GM18951 (cell line): Measurements from ENCODE around the gene C12orf43.

Experiments
- POLR2A ChIP-seq: IDR thresholded peaks from 4 replicates; pipeline ENCODE4 v1.6.1; 2011; ENCODE audit warnings: mild to moderate bottlenecking; ENCODE audit not compliant: insufficient read length, insufficient read depth; ENCODE audit errors: extremely low read depth
- in situ Hi-C: fragments of 300-500 bp; cut with MboI; formaldehyde crosslinking; loops from one replicate; pipeline ENCODE4 v1.12.0; 2022; ENCODE audit warnings: low sequenced_read_pairs, mixed read lengths, inconsistent platforms; ENCODE audit not compliant: unreplicated experiment

Gene C12orf43

GRCh38 chr12:120999191-121000120 is 16.8 kb downstream of the C12orf43 start:
- in situ Hi-C loops = no loop called here
- no peak for TF ChIP-seq POLR2A

- TF ChIP-seq POLR2A = no peak
- in situ Hi-C loops = no loop called here
These were observed 17.9 kb downstream of the C12orf43 start for GRCh38 chr12:120998435-120998834.

- TF ChIP-seq POLR2A = no peak
- in situ Hi-C loops = no loop called here
These were observed 18.8 kb downstream of the C12orf43 start for GRCh38 chr12:120997448-120997847.

DNA sequence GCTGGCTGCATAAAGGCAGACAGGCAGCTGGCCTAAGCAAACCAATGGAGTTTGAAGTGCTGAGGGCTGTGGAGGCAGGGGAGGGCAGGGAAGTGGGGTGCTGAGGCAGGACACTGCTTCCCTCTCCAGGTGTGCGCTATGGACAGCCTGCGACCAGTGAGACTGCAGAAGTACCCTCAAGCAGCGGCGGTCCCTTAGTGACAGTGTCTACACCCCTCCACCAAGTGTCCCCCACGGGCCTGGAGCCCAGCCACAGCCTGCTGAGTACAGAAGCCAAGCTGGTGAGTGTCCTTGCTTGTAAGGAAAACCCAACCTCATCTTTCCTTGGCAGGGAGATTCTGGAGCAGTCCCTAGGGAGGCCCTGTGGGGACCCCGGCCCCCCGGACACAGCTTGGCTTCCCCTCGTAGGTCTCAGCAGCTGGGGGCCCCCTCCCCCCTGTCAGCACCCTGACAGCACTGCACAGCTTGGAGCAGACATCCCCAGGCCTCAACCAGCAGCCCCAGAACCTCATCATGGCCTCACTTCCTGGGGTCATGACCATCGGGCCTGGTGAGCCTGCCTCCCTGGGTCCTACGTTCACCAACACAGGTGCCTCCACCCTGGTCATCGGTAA is 20.0 kb downstream of the C12orf43 start:
- no peak for TF ChIP-seq POLR2A
- in situ Hi-C loops = no loop called here

DNA sequence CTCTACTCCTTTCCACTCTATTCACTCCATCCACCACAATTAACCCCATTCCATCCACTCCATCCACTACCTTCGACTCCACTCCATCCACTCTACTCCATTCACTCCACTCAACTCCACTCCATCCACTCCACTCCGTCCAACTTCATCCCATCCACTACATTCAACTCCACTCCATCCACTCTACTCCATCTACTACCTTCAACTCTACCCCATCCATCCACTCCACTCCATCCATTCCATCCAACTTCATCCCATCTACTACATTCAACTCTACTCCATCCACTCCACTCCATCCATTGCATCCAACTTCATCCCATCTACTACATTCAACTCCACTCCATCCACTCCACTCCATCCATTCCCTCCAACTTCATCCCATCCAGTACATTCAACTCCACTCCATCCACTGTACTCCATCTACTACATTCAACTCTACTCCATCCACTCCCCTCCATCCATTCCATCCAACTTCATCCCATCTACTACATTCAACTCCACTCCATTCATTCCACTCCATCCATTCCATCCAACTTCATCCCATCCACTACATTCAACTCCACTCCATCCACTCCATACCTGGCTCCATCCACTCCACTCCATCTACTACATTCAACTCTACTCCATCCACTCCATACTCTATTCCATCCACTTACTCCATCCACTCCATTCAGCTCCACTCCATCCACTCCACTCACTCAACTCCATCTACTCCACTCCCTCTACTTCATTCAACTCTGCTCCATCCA is 21.5 kb downstream of the C12orf43 start:
- in situ Hi-C loops = no loop called here
- TF ChIP-seq POLR2A = no peak

- in situ Hi-C loops = no loop called here
- no peak for TF ChIP-seq POLR2A
These were observed 22.2 kb downstream of the C12orf43 start for GRCh38 chr12:120994059-120994458.

GRCh38 chr12:120993496-120993895 is 22.8 kb downstream of the C12orf43 start:
- in situ Hi-C loops = no loop called here
- no peak for TF ChIP-seq POLR2A

DNA sequence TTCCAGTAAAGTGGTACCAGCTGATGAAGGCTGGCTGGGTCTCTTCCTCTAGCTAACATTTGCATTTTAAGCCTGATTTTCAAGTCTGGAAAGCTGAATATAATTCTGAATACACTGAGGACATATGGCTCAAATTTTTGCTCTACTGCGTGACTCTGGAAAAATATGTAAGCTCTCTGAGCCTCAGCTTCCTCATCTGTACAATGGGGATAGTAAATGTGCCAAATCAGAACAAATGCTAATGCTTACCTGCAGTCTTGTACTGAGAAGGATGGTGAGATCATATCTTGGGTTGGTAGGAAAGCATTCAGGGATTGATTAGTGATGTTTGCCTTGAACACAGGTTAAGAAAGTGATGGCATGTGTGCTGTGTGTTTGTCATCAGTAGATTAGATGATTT is 23.3 kb downstream of the C12orf43 start:
- in situ Hi-C loops = no loop called here
- TF ChIP-seq POLR2A = no peak

GRCh38 chr12:120991965-120992364 is 24.3 kb downstream of the C12orf43 start:
- TF ChIP-seq POLR2A = no peak
- in situ Hi-C loops = no loop called here

DNA sequence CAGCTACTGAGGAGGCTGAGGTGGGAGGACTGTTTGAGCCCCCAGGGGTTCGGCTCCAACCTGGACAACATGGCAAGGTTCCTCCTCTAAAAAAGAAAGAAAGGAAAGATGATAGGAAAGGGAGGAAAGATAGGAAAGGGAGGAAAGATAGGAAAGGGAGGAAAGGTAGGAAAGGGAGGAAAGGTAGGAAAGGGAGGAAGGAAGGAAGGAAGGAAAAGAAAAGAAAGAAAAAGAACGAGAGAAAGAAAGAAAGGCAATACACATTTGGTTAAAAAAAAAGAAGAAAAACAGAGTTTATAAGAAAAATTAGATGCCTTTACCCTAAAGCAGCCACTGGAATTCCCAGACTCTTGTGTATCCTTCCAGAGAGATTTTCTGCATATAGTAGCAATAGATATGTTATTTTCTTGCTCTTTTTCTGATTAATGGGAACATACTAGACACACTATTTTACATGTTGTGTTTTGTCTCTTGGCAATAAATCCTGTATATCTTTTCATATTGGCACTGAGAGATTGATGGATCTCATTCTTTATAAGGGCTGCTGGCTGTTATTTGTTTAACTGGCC is 25.7 kb downstream of the C12orf43 start:
- TF ChIP-seq POLR2A = no peak
- in situ Hi-C loops = no loop called here

- in situ Hi-C loops = no loop called here
- no peak for TF ChIP-seq POLR2A
These were observed 26.6 kb downstream of the C12orf43 start for GRCh38 chr12:120989687-120990086.

- in situ Hi-C loops = no loop called here
- TF ChIP-seq POLR2A = no peak
These were observed 27.6 kb downstream of the C12orf43 start for GRCh38 chr12:120988658-120989057.

- in situ Hi-C loops = no loop called here
- TF ChIP-seq POLR2A = no peak
These were observed 28.1 kb downstream of the C12orf43 start for GRCh38 chr12:120988234-120988633.
